OCI-LY7 (cell line): Measurements from ENCODE around the gene GATA5. TPM values are rescaled to one million over a fixed set of nuclear protein-coding genes. Genes with fewer than 3 reads are reported as not detected.

ENCODE experiments used
- BruUV-seq: library from RNA; stranded (reverse); fragments of 400-500 nt; replicated peaks from 2 replicates; lab custom pipeline; 2021; lab: Mats Ljungman, UMichigan
- CTCF ChIA-PET: fragments of 300-600 bp; sonication (Branson Sonifier 250); formaldehyde crosslinking; loops from one replicate; lab custom pipeline; 2022; ENCODE audit warnings: antibody characterized with exemption; ENCODE audit not compliant: unreplicated experiment; lab: Charles Lee
- POLR2A ChIA-PET: fragments of 300-600 bp; sonication (Branson Sonifier 250); formaldehyde crosslinking; loops from one replicate; lab custom pipeline; 2022; ENCODE audit warnings: antibody characterized with exemption; lab: Charles Lee
- DNase-seq: peaks from one replicate; pipeline ENCODE4 v3.0.0-alpha.2; 2015; ENCODE audit warnings: low spot score
- H2AFZ ChIP-seq: fragments of 200-600 bp; sonication (generic), shearing (Covaris generic); 2 replicates; pipeline ENCODE4 v1.6.1; 2014; ENCODE audit warnings: mild to moderate bottlenecking, antibody characterized with exemption, low read length, moderate library complexity
- H3K27ac ChIP-seq: fragments of 200-600 bp; sonication (generic); 2 replicates; pipeline ENCODE4 v1.5.1; 2014; ENCODE audit warnings: mixed run types, low read depth, mild to moderate bottlenecking, moderate library complexity, low read length, inconsistent platforms; ENCODE audit not compliant: poor library complexity, severe bottlenecking
- H3K36me3 ChIP-seq: fragments of 200-600 bp; sonication (generic); 2 replicates; pipeline ENCODE4 v1.6.1; 2014; ENCODE audit warnings: mild to moderate bottlenecking, antibody characterized with exemption, low read length, moderate library complexity, mixed read lengths; ENCODE audit not compliant: insufficient read depth
- H3K4me1 ChIP-seq: fragments of 200-600 bp; sonication (generic); 2 replicates; pipeline ENCODE4 v1.5.1; 2014; ENCODE audit warnings: mild to moderate bottlenecking, low read length; ENCODE audit not compliant: insufficient read depth, poor library complexity, severe bottlenecking
- H3K4me2 ChIP-seq: fragments of 200-600 bp; sonication (generic); 2 replicates; pipeline ENCODE4 v1.6.1; 2014; ENCODE audit warnings: mild to moderate bottlenecking, low read length
- H3K4me3 ChIP-seq: fragments of 200-600 bp; sonication (generic); 2 replicates; pipeline ENCODE4 v1.5.1; 2014; ENCODE audit warnings: mild to moderate bottlenecking, low read depth, low read length; ENCODE audit not compliant: poor library complexity, severe bottlenecking
- H3K79me2 ChIP-seq: fragments of 200-600 bp; sonication (generic); 2 replicates; pipeline ENCODE4 v1.6.1; 2016; ENCODE audit warnings: low read depth, mild to moderate bottlenecking, low read length, moderate library complexity, mixed read lengths; ENCODE audit not compliant: insufficient read depth
- H3K9me2 ChIP-seq: fragments of 200-600 bp; sonication (generic); 2 replicates; pipeline ENCODE4 v1.6.1; 2016; ENCODE audit warnings: mild to moderate bottlenecking, low read length, mixed read lengths; ENCODE audit not compliant: insufficient read depth
- H3K9me3 ChIP-seq: fragments of 200-600 bp; sonication (generic); 2 replicates; pipeline ENCODE4 v1.6.1; 2014; ENCODE audit warnings: mild to moderate bottlenecking, mixed run types, low read length, mixed read lengths
- H4K20me1 ChIP-seq: fragments of 200-600 bp; sonication (generic); 2 replicates; pipeline ENCODE4 v1.6.1; 2014; ENCODE audit warnings: mild to moderate bottlenecking, antibody characterized with exemption, low read length, moderate library complexity, mixed read lengths; ENCODE audit not compliant: insufficient read depth
- CTCF ChIP-seq: fragments of 200-600 bp; sonication (generic); conservative IDR thresholded peaks from 2 replicates; pipeline ENCODE4 v1.5.1; 2014; ENCODE audit warnings: mild to moderate bottlenecking, antibody characterized with exemption, low read length, moderate library complexity, mixed read lengths
- EZH2phosphoT487 ChIP-seq: fragments of 200-600 bp; sonication (generic); IDR thresholded peaks from 2 replicates; pipeline ENCODE4 v1.6.1; 2018; ENCODE audit warnings: low read depth, borderline replicate concordance, mild to moderate bottlenecking, mixed run types, antibody characterized with exemption, low read length, moderate library complexity, mixed read lengths
- intact Hi-C: fragments of 100-400 bp; cut with micrococcal nuclease; formaldehyde crosslinking; loops from one replicate; pipeline ENCODE4 v1.10.0; 2022; ENCODE audit not compliant: unreplicated experiment
- total RNA-seq, 2 experiments: library from RNA; depleted of rRNA in 1 of 2; stranded (reverse); fragments of >200 nt in 1 of 2; shearing (Covaris generic) in 1 of 2; gene quantifications; 2 replicates each; pipeline ENCODE4 v1.2.3, GENCODE V29; 2014 to 2022

GATA5 gene
- total RNA-seq, 2 experiments from 2014 or later: not detected

- H3K9me3 ChIP-seq: no peaks in the 10 kb centered on the region
- no peak overlapping the region for H2AFZ ChIP-seq
- POLR2A ChIA-PET: no interaction called here
- H4K20me1 ChIP-seq: no peaks in the 10 kb centered on the region
- H3K4me1 ChIP-seq: no peaks in the 10 kb centered on the region
- no TSS peak for BruUV-seq
- TF ChIP-seq EZH2phosphoT487 (no peak), CTCF (no peak)
- intact Hi-C loops: no loop called here
- DNase-seq: no peak
- CTCF ChIA-PET: no interaction called here
- H3K4me3 ChIP-seq: no peak overlapping the region
- H3K9me2 ChIP-seq: no peaks in the 10 kb centered on the region
- no peaks in the 10 kb centered on the region for H3K36me3 ChIP-seq
- H3K79me2 ChIP-seq: no peaks in the 10 kb centered on the region
- no peak overlapping the region for H3K27ac ChIP-seq
- no peak overlapping the region for H3K4me2 ChIP-seq
Measured at GRCh38 chr20:62430311-62430853, 45.4 kb downstream of the GATA5 start.

GRCh38 chr20:62429455-62430310 lies 46.1 kb downstream of the GATA5 start:
- DNase-seq: no peak
- H3K79me2 ChIP-seq: no peaks in the 10 kb centered on the region
- CTCF ChIA-PET: no interaction called here
- BruUV-seq: no TSS peak
- no peaks in the 10 kb centered on the region for H3K36me3 ChIP-seq
- no peak overlapping the region for H3K4me2 ChIP-seq
- no peak overlapping the region for H2AFZ ChIP-seq
- no peaks in the 10 kb centered on the region for H3K9me3 ChIP-seq
- intact Hi-C loops: no loop called here
- H3K9me2 ChIP-seq: no peaks in the 10 kb centered on the region
- no peak overlapping the region for H3K4me3 ChIP-seq
- H4K20me1 ChIP-seq: no peaks in the 10 kb centered on the region
- H3K4me1 ChIP-seq: no peaks in the 10 kb centered on the region
- POLR2A ChIA-PET: no interaction called here
- H3K27ac ChIP-seq: no peak overlapping the region
- no peak for TF ChIP-seq CTCF
- TF ChIP-seq EZH2phosphoT487: no peak
